Retinal pigment epithelial cell (primary cell): ENCODE data around the gene USP32.

Experiments used
- DNase-seq: peaks from one replicate; pipeline ENCODE4 v3.0.0-alpha.2; 2010; ENCODE audit warnings: low read depth
- H3K4me3 ChIP-seq: 2 replicates; pipeline ENCODE4 v1.5.1; 2011; ENCODE audit warnings: mild to moderate bottlenecking, low read length, control low read depth, moderate library complexity
- CTCF ChIP-seq: conservative IDR thresholded peaks from 2 replicates; pipeline ENCODE4 v1.5.1; 2011; ENCODE audit warnings: low read depth, low read length, control low read depth, inconsistent platforms

USP32 gene

GRCh38 chr17:60398227-60398959 is 6.5 kb upstream of the USP32 start:
- DNase-seq: no peak
- TF ChIP-seq CTCF: no peak
- no peak overlapping the region for H3K4me3 ChIP-seq

- DNase-seq: no peak
- no peak for TF ChIP-seq CTCF
- H3K4me3 ChIP-seq: no peak overlapping the region
Observed at GRCh38 chr17:60396412-60396811, 4.5 kb upstream of the USP32 start.

GRCh38 chr17:60395508-60396065 is 3.7 kb upstream of the USP32 start:
- no peak for TF ChIP-seq CTCF
- DNase-seq: peak; percentile 80
- no peak overlapping the region for H3K4me3 ChIP-seq

- DNase-seq: peak; percentile 82
- no peak overlapping the region for H3K4me3 ChIP-seq
Observed at GRCh38 chr17:60393840-60394723, 2.1 kb upstream of the USP32 start.

GRCh38 chr17:60392845-60393702 is 1.1 kb upstream of the USP32 start:
- TF ChIP-seq CTCF: no peak

More at GRCh38 chr17:60393840-60394723, 2.1 kb upstream of the USP32 start:
- TF ChIP-seq CTCF: no peak

GRCh38 chr17:60391471-60392041 is 377 bp downstream of the USP32 start:
- TF ChIP-seq CTCF: no peak
- no peak for DNase-seq
- peak overlapping the region; percentile 95 for H3K4me3 ChIP-seq

More at GRCh38 chr17:60392845-60393702, 1.1 kb upstream of the USP32 start:
- peak; percentile 59 for DNase-seq
- H3K4me3 ChIP-seq: peak overlapping the region; percentile 95
